Measurements from ENCODE around the gene DCD. TPM values are rescaled to one million over a fixed set of nuclear protein-coding genes. Genes with fewer than 3 reads are reported as not detected.

Gene DCD
- total RNA-seq, 2 donors from 2014 or later, result not detected

- H3K27ac ChIP-seq, result no peak overlapping the region
- H3K4me1 ChIP-seq, result no peaks in the 10 kb centered on the region
- H3K36me3 ChIP-seq, result no peaks in the 10 kb centered on the region
- no peak for DNase-seq (ENCODE audit: low spot score)
- no peaks in the 10 kb centered on the region for H3K9me3 ChIP-seq
- no peak overlapping the region for H3K4me3 ChIP-seq
- TF ChIP-seq CTCF (IDR thresholded peaks at IDR 0.05), result no peak
- no peaks in the 10 kb centered on the region for H3K27me3 ChIP-seq
Measured at GRCh38 chr12:54612225-54612750, 35.9 kb downstream of the DCD start.

- Histone ChIP-seq H3K36me3 (no peaks in the 10 kb centered on the region), H3K27ac (no peak overlapping the region), H3K4me3 (no peak overlapping the region), H3K27me3 (no peaks in the 10 kb centered on the region), H3K9me3 (no peaks in the 10 kb centered on the region), H3K4me1 (no peaks in the 10 kb centered on the region)
- DNase-seq (ENCODE audit: low spot score), result no peak
- no peak for TF ChIP-seq CTCF (IDR thresholded peaks at IDR 0.05)
Measured at GRCh38 chr12:54611715-54612149, 36.4 kb downstream of the DCD start.

- TF ChIP-seq CTCF (IDR thresholded peaks at IDR 0.05), result no peak
- Histone ChIP-seq H3K9me3 (no peaks in the 10 kb centered on the region), H3K36me3 (no peaks in the 10 kb centered on the region), H3K27me3 (no peaks in the 10 kb centered on the region), H3K4me3 (no peak overlapping the region), H3K4me1 (no peaks in the 10 kb centered on the region), H3K27ac (no peak overlapping the region)
- no peak for DNase-seq (ENCODE audit: low spot score)
Measured at GRCh38 chr12:54608769-54609168, 39.4 kb downstream of the DCD start.

- no peaks in the 10 kb centered on the region for H3K27me3 ChIP-seq
- no peak for TF ChIP-seq CTCF (IDR thresholded peaks at IDR 0.05)
Measured at GRCh38 chr12:54608156-54608555, 40.0 kb downstream of the DCD start.

GRCh38 chr12:54606556-54606955, 41.6 kb downstream of the DCD start:
- Histone ChIP-seq H3K27ac (no peak overlapping the region), H3K9me3 (no peaks in the 10 kb centered on the region), H3K36me3 (no peaks in the 10 kb centered on the region), H3K4me1 (no peaks in the 10 kb centered on the region), H3K27me3 (no peaks in the 10 kb centered on the region), H3K4me3 (no peak overlapping the region)
- no peak for DNase-seq (ENCODE audit: low spot score)
- TF ChIP-seq CTCF (IDR thresholded peaks at IDR 0.05), result no peak

More at GRCh38 chr12:54608156-54608555, 40.0 kb downstream of the DCD start:
- H3K4me3 ChIP-seq, result no peak overlapping the region
- DNase-seq (ENCODE audit: low spot score), result no peak
- no peak overlapping the region for H3K27ac ChIP-seq
- H3K36me3 ChIP-seq, result no peaks in the 10 kb centered on the region
- H3K9me3 ChIP-seq, result no peaks in the 10 kb centered on the region
- no peaks in the 10 kb centered on the region for H3K4me1 ChIP-seq
